Smooth muscle cell of trachea (primary cell): Measurements from ENCODE around the gene HOXD8. TPM values are rescaled to one million over a fixed set of nuclear protein-coding genes. Genes with fewer than 3 reads are reported as not detected.

Experiments used
- total RNA-seq: library from RNA; depleted of rRNA; stranded (reverse); fragments of >200 nt; gene quantifications from 2 replicates; pipeline ENCODE4 v1.2.1, GENCODE V29; 2014

HOXD8 gene
- total RNA-seq, result 0.33 and 0.44 TPM in 2 replicates

DNA sequence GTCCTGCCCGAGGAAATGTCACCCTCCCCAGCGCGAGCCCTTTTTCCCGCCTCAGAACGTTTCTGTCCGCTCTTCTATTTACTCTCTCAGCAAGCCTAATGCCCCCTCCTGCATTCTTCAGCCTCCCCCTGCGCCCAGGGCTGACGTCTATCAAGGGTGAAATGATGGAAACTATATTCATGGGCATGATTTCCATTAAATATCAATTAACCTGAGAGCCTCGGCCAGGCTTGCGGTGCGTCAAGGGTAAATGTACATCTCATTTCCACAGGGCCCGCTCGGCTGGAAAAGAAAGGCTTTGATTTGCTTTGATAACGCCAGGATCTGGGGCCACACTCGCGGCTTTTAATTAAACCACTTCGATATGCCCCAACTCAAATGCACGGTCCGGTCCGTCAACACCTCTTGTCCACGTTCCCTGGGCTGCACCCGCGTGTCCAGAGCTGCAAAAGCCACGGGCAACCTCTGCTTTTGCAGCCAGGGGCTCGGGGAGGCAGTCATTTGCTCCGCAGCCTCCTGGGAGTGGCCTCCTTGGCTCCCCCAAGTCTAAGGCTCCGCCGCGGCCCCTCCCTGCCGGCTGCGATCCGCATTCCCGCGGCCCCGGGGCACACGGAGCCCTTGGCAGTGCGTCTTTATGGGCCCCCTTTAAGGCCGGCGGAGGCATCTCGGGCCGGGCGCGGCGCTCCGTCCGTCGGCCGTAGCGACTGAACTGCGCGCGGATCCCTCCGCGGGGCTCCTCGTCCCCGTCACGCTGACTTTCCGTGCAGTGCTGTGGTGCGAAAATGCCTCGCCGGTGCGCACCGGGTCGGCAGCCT, at the start of gene HOXD8:
TSS of gene HOXD8 (plus strand) at position 724 of the 815 bp plus-strand sequence. CDS start 662 bp downstream, outside the sequence.

DNA sequence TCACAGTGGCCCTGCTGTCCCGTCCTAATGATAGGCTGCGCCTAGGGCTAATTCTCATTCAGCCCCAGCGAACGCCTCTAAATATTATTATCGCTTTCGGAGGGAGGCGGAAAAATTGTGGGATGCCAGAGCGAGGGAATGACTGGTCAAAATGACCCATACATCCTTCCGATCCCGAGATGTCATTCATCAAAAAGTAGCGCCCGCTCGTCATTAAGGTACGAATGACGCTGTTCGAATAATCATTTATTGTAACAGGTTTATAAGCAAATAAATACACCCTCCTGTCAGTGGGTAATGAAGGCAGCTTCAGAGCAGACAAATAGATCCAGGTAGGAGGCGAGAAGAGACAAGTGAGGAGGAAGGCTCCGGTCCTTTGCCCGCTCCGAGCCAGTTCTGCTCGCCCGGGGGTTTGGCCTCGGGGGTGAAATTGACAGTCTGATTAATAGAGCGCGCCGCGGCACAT, 45.7 kb upstream of the HOXD8 start, which contains the start of gene EVX2:
TSS of gene EVX2 (minus strand) at position 167 of the 466 bp plus-strand sequence. CDS start 186 bp downstream, outside the sequence.

DNA sequence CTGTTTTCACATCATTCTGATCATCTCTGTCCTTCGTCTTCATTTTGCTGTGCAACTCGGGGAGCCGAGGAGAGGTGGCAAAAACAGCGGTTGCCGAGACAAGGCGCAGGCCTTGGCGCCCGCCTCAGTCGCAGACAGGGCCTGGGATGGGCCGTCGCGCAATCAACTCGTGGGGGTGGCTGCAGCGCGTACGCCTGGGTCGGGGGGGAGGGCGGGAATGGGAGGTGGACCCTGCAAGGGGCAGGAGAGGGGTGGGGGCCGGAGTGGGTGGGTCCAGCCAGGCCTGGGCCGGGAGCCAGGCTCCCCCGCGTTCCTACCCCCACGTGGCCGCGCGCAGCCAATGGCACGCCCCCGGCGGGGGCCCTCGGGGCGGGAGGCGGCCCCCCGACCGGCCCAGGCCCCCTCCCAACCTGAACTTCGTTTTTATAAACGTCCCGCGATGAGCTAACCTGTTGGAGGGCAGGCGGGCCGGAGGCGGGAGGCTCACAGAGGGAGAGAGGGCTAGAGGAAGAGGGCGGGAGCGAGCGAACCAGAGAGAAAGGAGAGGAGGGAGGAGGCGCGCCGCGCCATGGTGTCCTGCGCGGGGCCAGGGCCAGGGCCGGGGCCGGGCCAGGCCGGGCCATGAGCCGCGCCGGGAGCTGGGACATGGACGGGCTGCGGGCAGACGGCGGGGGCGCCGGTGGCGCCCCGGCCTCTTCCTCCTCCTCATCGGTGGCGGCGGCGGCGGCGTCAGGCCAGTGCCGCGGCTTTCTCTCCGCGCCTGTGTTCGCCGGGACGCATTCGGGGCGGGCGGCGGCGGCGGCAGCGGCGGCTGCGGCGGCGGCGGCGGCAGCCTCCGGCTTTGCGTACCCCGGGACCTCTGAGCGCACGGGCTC, 37.0 kb upstream of the HOXD8 start, which contains the start of gene HOXD13:
TSS of gene HOXD13 (plus strand) at position 452 of the 875 bp plus-strand sequence. CDS start at position 622, 170 bp downstream.

DNA sequence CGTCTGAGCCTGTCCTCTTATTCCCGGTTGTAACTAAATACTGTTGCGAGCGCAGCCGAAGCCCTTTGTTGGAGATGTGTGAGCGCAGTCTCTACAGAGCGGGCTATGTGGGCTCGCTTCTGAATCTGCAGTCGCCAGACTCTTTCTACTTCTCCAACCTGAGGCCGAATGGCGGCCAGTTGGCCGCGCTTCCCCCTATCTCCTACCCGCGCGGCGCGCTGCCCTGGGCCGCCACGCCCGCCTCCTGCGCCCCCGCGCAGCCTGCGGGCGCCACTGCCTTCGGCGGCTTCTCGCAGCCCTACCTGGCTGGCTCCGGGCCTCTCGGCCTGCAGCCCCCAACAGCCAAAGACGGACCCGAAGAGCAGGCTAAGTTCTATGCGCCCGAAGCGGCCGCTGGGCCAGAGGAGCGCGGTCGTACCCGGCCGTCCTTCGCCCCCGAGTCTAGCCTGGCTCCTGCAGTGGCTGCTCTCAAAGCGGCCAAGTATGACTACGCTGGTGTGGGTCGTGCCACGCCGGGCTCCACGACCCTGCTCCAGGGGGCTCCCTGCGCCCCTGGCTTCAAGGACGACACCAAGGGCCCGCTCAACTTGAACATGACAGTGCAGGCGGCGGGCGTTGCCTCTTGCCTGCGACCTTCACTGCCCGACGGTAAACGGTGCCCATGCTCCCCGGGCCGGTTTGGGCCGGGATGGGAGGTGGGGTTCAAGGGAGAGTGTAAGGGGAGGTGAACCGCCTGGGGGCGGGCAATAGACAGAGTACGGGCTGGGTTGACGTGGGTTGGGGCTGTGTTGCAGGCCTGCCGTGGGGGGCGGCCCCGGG, 29.6 kb upstream of the HOXD8 start, which contains the start of gene HOXD12:
TSS of gene HOXD12 (plus strand) at position 68 of the 819 bp plus-strand sequence. CDS start at position 75, 7 bp downstream.

DNA sequence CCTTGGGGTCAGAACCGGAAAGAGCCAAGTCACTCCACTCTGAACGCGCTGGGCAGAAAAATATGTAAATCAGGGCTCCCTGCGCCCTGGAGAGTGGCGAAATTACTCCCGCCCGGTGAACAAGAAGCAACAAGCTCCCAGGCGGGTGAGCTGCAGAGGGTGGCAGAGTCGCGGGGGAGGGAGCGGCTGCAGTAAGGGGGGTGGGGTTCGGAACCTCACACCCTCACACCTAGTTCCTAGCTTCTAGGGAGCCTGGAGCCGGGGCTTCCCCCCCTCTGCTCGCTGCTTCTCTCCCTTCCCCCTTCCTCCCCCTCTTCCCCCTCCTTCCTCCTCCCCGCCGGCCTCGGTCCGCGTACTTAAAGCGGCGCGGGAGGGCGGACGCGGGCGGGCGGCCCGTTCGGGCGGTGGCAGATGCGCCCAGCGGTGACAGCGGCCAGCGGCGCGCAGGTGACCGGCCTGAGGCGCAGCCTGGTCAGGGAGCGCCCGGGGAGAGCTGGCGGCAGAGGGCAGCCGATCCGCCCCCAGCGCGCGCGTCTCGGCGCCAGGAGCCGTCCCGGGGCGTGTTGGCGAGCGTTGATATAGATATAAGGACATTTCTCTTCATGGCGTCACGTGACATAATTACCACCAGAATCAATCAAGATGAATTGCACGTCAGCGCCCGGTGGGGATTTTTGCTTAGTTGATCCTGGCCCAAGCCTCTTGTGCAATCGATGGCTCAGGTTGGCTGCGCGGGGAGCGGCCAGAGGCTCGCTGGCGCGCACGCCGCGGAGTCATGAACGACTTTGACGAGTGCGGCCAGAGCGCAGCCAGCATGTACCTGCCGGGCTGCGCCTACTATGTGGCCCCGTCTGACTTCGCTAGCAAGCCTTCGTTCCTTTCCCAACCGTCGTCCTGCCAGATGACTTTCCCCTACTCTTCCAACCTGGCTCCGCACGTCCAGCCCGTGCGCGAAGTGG, 22.6 kb upstream of the HOXD8 start, which contains the start of gene HOXD11:
TSS of gene HOXD11 (plus strand) at position 700 of the 959 bp plus-strand sequence. CDS start at position 776, 76 bp downstream.

DNA sequence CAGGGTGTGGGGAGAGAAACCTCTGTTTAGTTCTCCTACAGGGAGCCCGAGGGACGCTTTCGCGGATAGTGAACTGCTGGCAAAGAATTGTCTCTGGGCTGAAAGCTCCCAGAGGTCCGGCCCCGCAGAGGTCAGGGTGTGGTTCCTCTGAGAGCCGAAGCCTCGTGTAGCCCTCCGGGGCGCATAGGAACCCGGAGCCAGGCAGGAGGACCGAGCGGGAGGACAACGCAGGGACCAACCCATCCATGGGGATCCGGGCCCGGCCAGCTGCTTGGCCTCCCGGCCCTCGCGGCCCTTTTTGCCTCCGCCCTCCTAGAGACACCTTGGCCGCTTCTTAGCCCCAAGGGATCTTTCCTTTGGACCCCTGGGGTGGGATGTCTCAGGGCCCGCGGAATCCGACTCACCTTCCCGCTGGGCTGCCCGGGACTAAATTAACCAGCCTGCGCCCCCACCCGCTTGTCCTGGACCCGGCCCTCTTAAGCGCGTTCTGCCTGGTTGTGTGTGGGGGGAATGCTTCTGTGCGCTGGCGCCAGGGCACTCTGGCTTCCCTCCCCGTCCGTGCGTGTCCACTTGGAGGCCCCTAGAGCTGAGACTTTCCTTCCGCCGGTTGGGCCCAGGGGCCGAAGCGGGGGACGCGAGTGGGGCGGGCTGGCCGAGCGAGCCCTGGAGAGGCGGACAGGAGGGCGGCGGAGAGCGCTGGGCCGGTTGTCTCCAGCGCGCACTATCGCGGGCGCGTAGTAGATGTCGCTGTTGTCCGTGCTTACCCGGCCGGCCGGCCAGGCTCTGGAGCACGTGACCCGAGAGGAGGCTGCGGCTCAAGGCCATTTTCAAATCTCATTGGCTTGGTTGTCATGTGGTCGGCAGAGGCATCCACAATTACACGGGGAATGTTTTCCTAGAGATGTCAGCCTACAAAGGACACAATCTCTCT, 13.4 kb upstream of the HOXD8 start, which contains the start of gene HOXD10:
TSS of gene HOXD10 (plus strand) at position 896 of the 931 bp plus-strand sequence. CDS start 56 bp downstream, outside the sequence.

DNA sequence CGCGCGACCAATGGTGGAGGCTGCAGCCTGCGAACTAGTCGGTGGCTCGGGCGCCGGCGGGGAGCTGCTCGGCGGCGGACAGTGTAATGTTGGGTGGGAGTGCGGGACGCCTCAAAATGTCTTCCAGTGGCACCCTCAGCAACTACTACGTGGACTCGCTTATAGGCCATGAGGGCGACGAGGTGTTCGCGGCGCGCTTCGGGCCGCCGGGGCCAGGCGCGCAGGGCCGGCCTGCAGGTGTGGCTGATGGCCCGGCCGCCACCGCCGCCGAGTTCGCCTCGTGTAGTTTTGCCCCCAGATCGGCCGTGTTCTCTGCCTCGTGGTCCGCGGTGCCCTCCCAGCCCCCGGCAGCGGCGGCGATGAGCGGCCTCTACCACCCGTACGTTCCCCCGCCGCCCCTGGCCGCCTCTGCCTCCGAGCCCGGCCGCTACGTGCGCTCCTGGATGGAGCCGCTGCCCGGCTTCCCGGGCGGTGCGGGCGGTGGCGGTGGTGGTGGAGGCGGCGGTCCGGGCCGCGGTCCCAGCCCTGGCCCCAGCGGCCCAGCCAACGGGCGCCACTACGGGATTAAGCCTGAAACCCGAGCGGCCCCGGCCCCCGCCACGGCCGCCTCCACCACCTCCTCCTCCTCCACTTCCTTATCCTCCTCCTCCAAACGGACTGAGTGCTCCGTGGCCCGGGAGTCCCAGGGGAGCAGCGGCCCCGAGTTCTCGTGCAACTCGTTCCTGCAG, 6.7 kb upstream of the HOXD8 start, which contains the start of gene HOXD9:
TSS of gene HOXD9 (plus strand) at position 37 of the 728 bp plus-strand sequence. CDS start at position 87, 50 bp downstream.

DNA sequence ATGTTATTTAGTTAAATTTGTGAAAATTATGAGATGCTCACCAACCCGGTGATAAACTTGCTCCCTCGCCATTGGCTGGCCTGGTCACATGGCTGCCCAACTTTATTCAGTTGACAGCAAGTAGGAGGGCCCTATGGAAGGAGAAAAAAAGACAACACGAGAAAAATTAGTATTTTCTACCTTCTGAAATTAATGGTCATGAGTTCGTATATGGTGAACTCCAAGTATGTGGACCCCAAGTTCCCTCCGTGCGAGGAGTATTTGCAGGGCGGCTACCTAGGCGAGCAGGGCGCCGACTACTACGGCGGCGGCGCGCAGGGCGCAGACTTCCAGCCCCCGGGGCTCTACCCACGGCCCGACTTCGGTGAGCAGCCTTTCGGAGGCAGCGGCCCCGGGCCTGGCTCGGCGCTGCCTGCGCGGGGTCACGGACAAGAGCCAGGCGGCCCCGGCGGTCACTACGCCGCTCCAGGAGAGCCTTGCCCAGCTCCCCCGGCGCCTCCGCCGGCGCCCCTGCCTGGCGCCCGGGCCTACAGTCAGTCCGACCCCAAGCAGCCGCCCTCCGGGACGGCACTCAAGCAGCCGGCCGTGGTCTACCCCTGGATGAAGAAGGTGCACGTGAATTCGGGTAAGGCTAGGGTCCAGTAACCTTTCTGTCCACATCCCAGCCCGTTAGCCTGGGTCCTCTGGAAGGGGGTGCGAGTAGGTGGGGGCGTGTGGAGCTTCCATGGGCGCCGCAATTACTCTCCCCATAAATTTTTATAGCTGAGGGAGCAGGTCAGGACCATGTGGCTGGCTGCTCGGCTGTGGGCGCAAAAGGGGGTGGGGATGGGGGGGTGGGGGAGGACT, 22.2 kb downstream of the HOXD8 start, which contains the start of gene HOXD4:
TSS of gene HOXD4 (plus strand) at position 109 of the 846 bp plus-strand sequence. CDS start at position 193, 84 bp downstream.

DNA sequence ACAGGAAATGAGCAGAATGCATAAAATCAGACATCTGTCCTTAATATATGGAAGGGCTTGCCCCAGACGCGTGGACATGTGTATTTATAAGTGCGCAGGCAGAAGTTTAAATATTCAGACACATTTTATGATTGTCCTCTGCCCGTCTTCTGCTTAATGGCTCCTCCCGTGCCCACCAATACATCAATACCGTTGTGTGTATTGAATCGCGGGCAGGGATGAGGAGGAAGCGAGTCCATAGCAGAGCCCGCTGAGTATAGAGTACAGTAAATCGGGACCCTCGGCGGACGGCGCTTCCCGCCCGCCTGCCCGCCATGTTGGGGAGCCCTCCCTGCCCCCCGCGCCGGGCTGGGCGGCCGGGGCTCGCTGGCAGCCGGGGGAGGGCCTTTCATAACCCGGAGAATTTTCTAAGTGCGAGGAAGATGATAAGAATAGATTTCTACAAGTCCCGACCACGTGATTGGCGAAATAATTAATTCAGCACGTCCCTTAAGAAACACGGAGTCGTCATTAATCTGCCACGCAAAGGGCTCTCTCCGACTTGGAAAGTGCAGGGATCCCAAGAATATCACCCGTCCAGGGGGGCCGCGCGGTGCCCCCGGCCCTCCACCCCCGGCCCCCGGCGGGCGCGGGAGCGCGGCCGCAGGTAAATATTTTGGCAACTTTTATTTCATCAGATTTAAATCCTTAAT, 27.4 kb downstream of the HOXD8 start, which contains the start of gene HOXD3:
TSS of gene HOXD3 (plus strand) at position 501 of the 692 bp plus-strand sequence. CDS start 11,808 bp downstream, outside the sequence.

Other genes starting within 250 kb of the HOXD8 start
- gene LNPK, start 127.4 kb upstream of the HOXD8 start, total RNA-seq, result 42.7 and 45.1 TPM in 2 replicates
- gene EVX2, start 45.7 kb upstream of the HOXD8 start, total RNA-seq, result not detected in 2 replicates
- gene HOXD13, start 37.0 kb upstream of the HOXD8 start, total RNA-seq, result not detected in 2 replicates
- not detected in 2 replicates for gene HOXD12, start 29.9 kb upstream of the HOXD8 start, total RNA-seq
- gene HOXD11, start 22.4 kb upstream of the HOXD8 start, total RNA-seq, result not detected in 2 replicates
- gene HOXD10, start 12.9 kb upstream of the HOXD8 start, total RNA-seq, result not detected in 2 replicates
- 0.17 TPM in 1 of 2 replicates, not detected in the other for gene HOXD9, start 7.0 kb upstream of the HOXD8 start, total RNA-seq
- not detected in 2 replicates for gene HOXD4, start 21.8 kb downstream of the HOXD8 start, total RNA-seq
- gene HOXD3, start 27.6 kb downstream of the HOXD8 start, total RNA-seq, result 0.29 TPM in 1 of 2 replicates, not detected in the other
- gene HOXD1, start 59.0 kb downstream of the HOXD8 start, total RNA-seq, result not detected in 2 replicates
- 20.8 and 21.5 TPM in 2 replicates for gene MTX2, start 139.7 kb downstream of the HOXD8 start, total RNA-seq